B cell (primary cell): ENCODE measurements around the gene ZBTB44.

Experiments
- CTCF ChIP-seq: fragments of 200-600 bp; IDR thresholded peaks from one replicate; pipeline ENCODE4 v1.8.0; 2022; ENCODE audit warnings: antibody characterized with exemption, mild to moderate bottlenecking
- EZH2 ChIP-seq: IDR thresholded peaks from 2 replicates; pipeline ENCODE4 v1.6.1; 2012; ENCODE audit warnings: borderline replicate concordance, low read depth, mild to moderate bottlenecking, moderate library complexity, low read length; ENCODE audit not compliant: insufficient read depth, poor library complexity, severe bottlenecking

- no peak for TF ChIP-seq CTCF
- TF ChIP-seq EZH2: no peak
These were observed 2.7 kb downstream of the ZBTB44 start for GRCh38 chr11:130312046-130312445.
